OCI-LY7 (cell line): Measurements from ENCODE around the gene TELO2.

ENCODE experiments used
- CTCF ChIP-seq: fragments of 200-600 bp; sonication (generic); conservative IDR thresholded peaks from 2 replicates; pipeline ENCODE4 v1.5.1; 2014; ENCODE audit warnings: mild to moderate bottlenecking, antibody characterized with exemption, low read length, moderate library complexity, mixed read lengths
- EZH2phosphoT487 ChIP-seq: fragments of 200-600 bp; sonication (generic); IDR thresholded peaks from 2 replicates; pipeline ENCODE4 v1.6.1; 2018; ENCODE audit warnings: low read depth, borderline replicate concordance, mild to moderate bottlenecking, mixed run types, antibody characterized with exemption, low read length, moderate library complexity, mixed read lengths

GRCh38 chr16:1519831-1520230 is 26.7 kb downstream of the TELO2 start:
- no peak for TF ChIP-seq CTCF
- TF ChIP-seq EZH2phosphoT487: no peak
